ENCODE results near the gene MRPL48. TPM values are rescaled to one million over a fixed set of nuclear protein-coding genes. Genes with fewer than 3 reads are reported as not detected.

Gene MRPL48
- total and polyA plus RNA-seq, 10 of the 15 experiments (the other 5 are each of a cell fraction or from before 2014, with no cell fraction given) = 46.7 to 159 (median 83.4) TPM

DNA sequence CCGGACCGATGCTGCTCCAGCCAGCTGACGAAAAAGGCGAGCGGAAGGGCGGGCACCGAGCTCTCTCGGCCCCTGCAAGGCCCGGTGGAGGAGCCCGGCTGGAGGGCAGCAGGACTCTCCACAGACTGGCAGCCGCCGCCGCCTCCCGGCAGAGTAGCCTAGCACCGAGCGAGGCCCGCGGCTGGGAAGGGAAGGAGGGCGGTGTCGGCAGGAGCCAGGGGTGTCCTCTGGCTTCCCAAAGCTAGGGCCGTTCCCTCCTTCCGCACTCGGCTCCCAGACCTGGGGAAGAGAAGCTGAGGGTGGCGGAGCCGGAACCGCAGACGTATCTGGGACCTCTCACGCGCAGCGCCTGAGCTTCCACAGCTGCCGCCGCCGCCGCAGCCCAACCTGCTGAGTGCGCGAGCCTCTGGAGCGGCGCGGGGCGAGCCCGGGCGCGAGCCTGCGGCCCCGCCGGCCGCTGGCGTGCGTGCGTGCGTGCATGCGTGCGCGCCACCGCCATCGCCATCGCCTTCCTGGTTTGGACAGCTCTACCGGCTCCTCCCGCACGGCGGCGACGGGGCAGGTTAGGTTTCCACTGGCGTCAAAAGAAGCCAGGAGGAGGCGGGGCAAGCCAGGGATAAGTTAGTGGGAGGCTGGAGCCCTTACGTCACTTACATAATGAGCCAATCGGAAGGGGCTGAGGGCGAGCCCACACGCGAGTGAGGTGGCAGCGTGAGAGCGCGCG is 26.8 kb upstream of the MRPL48 start, which contains the start of gene RAB6A (continued):
- TF ChIP-seq, protein P1, sequence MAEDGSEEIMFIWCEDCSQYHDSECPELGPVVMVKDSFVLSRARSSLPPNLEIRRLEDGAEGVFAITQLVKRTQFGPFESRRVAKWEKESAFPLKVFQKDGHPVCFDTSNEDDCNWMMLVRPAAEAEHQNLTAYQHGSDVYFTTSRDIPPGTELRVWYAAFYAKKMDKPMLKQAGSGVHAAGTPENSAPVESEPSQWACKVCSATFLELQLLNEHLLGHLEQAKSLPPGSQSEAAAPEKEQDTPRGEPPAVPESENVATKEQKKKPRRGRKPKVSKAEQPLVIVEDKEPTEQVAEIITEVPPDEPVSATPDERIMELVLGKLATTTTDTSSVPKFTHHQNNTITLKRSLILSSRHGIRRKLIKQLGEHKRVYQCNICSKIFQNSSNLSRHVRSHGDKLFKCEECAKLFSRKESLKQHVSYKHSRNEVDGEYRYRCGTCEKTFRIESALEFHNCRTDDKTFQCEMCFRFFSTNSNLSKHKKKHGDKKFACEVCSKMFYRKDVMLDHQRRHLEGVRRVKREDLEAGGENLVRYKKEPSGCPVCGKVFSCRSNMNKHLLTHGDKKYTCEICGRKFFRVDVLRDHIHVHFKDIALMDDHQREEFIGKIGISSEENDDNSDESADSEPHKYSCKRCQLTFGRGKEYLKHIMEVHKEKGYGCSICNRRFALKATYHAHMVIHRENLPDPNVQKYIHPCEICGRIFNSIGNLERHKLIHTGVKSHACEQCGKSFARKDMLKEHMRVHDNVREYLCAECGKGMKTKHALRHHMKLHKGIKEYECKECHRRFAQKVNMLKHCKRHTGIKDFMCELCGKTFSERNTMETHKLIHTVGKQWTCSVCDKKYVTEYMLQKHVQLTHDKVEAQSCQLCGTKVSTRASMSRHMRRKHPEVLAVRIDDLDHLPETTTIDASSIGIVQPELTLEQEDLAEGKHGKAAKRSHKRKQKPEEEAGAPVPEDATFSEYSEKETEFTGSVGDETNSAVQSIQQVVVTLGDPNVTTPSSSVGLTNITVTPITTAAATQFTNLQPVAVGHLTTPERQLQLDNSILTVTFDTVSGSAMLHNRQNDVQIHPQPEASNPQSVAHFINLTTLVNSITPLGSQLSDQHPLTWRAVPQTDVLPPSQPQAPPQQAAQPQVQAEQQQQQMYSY (CRISPR knock-in tag; IDR thresholded peaks at IDR 0.05) = no peak
- TF ChIP-seq NFYB (IDR thresholded peaks at IDR 0.05; ENCODE audit: insufficient read depth, low read depth, low read length) (peak; percentile 80; the same call in 1 of the 2 replicates), NBN (IDR thresholded peaks at IDR 0.05) (peak; percentile 68; the same call in 1 of the 2 replicates), SMAD1 (IDR thresholded peaks at IDR 0.05; ENCODE audit: low read depth, partially characterized antibody) (no peak), FOXK2 (IDR thresholded peaks at IDR 0.05) (no peak), MYC (IDR thresholded peaks at IDR 0.05; ENCODE audit: insufficient read depth, insufficient read length, insufficient replicate concordance, low read length, severe bottlenecking) (no peak), JUND (IDR thresholded peaks at IDR 0.05; ENCODE audit: low read depth, low read length) (0 out of 2 replicates have a peak, but pooled peaks have one; percentile 0), MTA2 (IDR thresholded peaks at IDR 0.05; ENCODE audit: low read depth) (no peak), MEF2B (IDR thresholded peaks at IDR 0.05; ENCODE audit: partially characterized antibody, poor library complexity, severe bottlenecking) (no peak), MEF2A (IDR thresholded peaks at IDR 0.05; ENCODE audit: insufficient read depth, low read depth, low read length) (0 out of 2 replicates have a peak, but pooled peaks have one; percentile 10), CHD2 (IDR thresholded peaks at IDR 0.05; ENCODE audit: borderline replicate concordance, low read depth, low read length) (peak; percentile 91), TCF12 (IDR thresholded peaks at IDR 0.05; ENCODE audit: low read depth, low read length) (peak; percentile 23; the same call in 1 of the 2 replicates), NRF1 (conservative IDR thresholded peaks at IDR 0.05; ENCODE audit: low read depth, low read length) (peak; percentile 53), TAF1 (IDR thresholded peaks at IDR 0.05; ENCODE audit: borderline replicate concordance, low read depth, low read length) (peak; percentile 74; the same call in 1 of the 2 replicates)
- TF ChIP-seq, protein P2, sequence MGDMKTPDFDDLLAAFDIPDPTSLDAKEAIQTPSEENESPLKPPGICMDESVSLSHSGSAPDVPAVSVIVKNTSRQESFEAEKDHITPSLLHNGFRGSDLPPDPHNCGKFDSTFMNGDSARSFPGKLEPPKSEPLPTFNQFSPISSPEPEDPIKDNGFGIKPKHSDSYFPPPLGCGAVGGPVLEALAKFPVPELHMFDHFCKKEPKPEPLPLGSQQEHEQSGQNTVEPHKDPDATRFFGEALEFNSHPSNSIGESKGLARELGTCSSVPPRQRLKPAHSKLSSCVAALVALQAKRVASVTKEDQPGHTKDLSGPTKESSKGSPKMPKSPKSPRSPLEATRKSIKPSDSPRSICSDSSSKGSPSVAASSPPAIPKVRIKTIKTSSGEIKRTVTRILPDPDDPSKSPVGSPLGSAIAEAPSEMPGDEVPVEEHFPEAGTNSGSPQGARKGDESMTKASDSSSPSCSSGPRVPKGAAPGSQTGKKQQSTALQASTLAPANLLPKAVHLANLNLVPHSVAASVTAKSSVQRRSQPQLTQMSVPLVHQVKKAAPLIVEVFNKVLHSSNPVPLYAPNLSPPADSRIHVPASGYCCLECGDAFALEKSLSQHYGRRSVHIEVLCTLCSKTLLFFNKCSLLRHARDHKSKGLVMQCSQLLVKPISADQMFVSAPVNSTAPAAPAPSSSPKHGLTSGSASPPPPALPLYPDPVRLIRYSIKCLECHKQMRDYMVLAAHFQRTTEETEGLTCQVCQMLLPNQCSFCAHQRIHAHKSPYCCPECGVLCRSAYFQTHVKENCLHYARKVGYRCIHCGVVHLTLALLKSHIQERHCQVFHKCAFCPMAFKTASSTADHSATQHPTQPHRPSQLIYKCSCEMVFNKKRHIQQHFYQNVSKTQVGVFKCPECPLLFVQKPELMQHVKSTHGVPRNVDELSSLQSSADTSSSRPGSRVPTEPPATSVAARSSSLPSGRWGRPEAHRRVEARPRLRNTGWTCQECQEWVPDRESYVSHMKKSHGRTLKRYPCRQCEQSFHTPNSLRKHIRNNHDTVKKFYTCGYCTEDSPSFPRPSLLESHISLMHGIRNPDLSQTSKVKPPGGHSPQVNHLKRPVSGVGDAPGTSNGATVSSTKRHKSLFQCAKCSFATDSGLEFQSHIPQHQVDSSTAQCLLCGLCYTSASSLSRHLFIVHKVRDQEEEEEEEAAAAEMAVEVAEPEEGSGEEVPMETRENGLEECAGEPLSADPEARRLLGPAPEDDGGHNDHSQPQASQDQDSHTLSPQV (IDR thresholded peaks at IDR 0.05) = no peak
- TF ChIP-seq, protein P3, sequence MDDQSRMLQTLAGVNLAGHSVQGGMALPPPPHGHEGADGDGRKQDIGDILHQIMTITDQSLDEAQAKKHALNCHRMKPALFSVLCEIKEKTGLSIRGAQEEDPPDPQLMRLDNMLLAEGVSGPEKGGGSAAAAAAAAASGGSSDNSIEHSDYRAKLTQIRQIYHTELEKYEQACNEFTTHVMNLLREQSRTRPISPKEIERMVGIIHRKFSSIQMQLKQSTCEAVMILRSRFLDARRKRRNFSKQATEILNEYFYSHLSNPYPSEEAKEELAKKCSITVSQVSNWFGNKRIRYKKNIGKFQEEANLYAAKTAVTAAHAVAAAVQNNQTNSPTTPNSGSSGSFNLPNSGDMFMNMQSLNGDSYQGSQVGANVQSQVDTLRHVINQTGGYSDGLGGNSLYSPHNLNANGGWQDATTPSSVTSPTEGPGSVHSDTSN (IDR thresholded peaks at IDR 0.05; ENCODE audit: insufficient replicate concordance, low read depth, low read length) = no peak
- TF ChIP-seq, protein P4, sequence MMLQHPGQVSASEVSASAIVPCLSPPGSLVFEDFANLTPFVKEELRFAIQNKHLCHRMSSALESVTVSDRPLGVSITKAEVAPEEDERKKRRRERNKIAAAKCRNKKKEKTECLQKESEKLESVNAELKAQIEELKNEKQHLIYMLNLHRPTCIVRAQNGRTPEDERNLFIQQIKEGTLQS (IDR thresholded peaks at IDR 0.05; ENCODE audit: borderline replicate concordance, extremely low read depth, low read depth, low read length) = no peak
